Measurements from ENCODE around the gene CCRL2.
A peak's percentile ranks its signal among the peaks of the same experiment; 100 is the strongest.
"Not testable (repeated sequence)": the region's sequence is repeated elsewhere in the genome, so short reads cannot be mapped to it uniquely, and the experiment has no call there.

Gene CCRL2

DNA sequence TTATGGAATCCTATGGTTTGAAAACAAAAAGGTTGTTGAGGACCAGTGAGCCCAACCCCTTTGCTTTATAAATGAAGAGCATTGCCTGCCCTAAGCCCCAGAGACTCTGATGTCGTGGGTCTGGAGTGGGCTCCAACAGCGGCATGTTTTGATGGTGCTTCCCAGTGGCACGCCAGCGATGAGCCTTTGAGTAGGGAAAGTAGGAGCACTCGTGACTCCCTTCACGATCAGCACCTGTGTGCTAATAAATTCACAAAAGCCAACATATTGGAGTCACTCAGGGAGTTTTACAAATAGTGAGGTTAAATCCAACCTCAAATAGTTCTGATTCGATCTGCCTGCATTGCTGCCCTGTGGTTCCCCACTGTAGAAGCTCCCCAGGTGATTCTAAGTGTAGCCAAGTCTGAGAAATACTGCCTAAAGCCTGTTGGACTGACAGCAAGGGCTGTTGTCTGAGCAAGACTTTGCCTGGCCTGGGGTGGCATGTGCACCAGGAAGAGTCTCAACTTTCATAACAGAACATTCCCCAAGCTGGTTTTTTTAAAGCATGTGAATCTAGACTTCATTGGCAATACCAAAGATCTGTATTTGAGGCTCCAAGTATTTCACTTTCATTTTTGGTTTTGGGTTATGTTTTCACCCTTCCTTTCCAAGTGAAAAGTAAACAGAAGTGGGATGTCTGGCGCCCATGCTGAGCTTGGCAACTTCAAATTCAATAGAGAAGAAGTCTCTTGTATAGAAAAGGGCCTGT is 26.4 kb upstream of the CCRL2 start:
- no peak for DNase-seq

GRCh38 chr3:46381625-46382024 is 25.4 kb upstream of the CCRL2 start:
- DNase-seq = no peak

GRCh38 chr3:46383211-46383950 is 23.7 kb upstream of the CCRL2 start:
- no peak for DNase-seq

- no peak for DNase-seq
These were observed 23.1 kb upstream of the CCRL2 start for GRCh38 chr3:46383951-46384330.

DNA sequence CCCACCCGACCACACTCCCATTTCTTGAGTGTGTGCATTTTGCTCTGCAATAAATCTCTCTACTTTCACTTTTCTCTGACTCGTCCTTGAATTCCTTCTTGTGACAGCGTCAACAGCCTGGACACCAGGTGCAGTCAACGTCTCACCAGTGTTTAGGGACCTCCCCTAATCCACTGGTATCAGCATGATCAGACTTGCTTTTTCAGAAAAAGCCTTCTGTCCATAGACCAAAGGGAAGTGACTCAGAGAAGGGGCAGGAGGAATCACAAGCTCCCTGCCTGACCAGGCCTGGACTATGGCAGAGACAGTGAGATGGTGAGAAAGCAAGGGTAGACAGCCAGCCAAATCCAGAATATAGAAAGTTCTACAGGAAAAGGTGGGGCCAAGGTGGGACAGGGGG is 20.9 kb upstream of the CCRL2 start:
- DNase-seq = no peak

- not testable (repeated sequence) for DNase-seq
These were observed 18.2 kb upstream of the CCRL2 start for GRCh38 chr3:46388847-46389246.

DNA sequence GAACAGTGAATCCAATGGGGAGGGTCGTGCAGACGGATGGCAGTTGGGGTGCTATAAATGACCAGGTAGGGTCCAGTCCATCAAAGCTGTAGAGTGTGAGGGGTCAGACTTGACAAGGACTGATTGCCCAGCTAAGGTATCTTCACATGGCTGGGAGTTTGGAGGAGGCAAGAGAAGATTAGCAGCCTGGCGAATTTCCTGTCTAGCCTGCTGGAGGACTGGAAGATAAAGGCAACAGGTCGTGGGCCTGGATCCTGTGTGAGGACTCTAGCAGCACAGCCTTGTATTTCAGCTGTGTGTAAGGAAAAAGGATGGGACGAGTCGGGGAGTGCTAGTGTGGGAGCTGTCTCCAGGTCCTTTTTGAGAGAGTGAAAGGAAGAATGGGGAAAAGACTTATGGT is 17.8 kb upstream of the CCRL2 start:
- no peak for DNase-seq

DNA sequence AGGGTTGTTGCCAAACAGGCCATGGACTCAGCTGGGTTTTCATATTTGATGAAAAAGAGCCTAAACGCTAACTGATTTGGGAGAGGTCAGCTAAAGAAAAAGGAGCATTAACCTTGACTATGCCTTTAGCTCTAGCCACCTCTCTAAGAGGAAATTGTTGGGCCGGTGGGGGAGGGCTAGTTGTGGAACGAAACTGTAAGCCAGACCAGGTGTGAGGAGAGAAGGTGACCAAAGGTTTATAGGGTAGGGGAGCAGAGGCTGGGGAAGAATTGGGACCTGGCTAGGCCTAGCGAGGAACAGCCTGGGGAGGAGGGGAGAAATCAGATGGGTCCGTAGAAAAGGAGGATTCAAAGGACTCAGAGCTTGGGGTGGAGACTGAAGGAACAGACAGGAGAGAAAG is 15.5 kb upstream of the CCRL2 start:
- not testable (repeated sequence) for DNase-seq

DNA sequence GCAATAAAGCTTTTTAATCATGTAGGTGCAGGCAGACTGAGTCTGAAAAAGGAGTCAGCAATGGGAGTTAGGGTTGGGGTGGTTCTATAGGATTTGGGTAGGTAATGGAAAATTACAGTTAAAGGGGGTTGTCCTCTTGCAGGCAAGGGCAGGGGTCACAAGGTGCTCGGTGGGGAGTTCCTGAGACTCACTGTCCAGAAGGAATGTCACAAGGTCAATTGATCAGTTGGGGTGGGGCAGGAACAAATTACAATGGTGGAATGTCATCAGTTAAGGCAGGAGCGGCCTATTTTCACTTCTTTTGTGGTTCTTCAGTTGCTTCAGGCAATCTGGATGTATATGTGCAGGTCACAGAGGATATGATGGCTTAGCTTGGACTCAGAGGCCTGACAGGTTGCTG is 14.0 kb upstream of the CCRL2 start:
- no peak for DNase-seq

DNA sequence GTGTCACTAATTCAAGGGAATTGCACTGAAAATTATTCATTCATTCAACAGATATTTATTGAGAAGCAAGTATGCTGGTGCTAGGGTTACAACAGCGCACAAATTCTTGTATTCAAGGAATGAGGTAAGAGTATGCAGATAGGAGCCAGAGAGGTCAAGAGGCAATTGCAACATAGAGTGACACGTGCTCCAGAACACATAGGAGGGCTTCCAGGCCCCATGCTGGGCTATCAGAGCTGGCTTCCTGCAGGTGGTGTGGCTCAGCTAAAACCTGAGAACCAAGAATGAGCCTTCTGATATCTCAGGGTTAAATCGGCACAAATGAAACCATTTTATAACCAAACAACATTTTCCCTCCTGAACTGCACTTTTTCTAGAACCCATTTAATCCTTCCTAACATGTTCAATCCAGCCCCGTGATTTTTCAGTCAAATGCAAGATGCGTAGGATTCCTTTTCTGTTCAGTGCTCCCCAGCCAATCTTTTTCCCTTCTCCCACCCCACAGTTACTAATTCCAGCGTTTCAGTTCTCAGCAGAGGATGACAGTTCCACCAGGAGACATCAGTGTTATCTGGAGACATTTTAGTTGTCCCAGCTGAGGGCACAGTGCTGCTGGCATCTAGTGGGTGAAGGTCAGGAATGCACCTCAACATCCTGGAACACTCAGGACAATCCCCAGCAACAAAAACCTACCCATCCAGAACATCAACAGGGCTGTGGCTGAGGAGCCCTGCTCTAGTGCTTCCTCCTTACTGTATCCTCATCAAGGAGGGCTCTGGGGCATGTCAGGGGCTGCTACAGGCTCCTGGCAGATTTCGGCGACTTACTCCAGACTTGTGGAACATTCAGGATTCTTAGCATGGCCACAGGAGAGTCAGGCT is 13.3 kb upstream of the CCRL2 start:
- no peak for DNase-seq

- DNase-seq = no peak
These were observed 11.8 kb upstream of the CCRL2 start for GRCh38 chr3:46395210-46395661.

GRCh38 chr3:46395766-46396530 is 11.1 kb upstream of the CCRL2 start:
- no peak for DNase-seq

- no peak for DNase-seq
These were observed 9.9 kb upstream of the CCRL2 start for GRCh38 chr3:46397111-46397510.

DNA sequence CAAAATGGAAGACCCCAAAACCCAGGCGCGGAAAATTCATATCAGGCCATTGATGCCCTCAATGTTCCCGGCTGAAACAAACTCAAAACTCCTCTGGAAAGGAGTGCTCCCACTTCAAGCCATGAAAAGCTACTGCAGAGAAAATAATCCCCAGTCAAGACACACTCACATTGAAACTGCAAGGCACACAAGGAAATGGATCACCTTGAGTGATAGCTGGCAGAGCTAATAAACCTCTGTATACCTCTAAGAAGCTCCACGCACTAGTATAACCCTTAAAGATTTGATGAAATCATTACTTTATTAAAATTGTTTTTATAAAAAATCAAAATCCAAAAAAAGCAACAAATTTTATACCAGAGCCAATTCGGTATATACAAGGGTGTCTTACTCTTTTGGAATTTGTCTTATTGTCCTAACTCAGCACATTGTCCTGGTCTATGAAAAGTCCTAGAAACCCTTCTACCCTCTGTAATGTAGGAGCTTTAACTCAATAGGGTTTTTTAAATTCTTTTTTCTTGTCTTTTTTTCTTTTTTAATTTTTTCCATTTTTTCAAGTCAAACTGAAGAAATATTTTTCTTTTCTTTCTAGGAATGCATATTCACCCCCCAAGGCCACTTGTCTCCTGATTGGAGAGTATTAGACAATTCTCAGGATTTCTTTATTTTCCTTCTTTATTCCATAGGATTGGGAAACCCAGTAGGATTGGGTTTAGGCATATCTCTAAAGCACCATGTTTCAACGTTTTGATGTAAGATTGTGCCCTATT is 8.7 kb upstream of the CCRL2 start:
- DNase-seq = no peak

GRCh38 chr3:46399098-46399497 is 8.0 kb upstream of the CCRL2 start:
- no peak for DNase-seq

DNA sequence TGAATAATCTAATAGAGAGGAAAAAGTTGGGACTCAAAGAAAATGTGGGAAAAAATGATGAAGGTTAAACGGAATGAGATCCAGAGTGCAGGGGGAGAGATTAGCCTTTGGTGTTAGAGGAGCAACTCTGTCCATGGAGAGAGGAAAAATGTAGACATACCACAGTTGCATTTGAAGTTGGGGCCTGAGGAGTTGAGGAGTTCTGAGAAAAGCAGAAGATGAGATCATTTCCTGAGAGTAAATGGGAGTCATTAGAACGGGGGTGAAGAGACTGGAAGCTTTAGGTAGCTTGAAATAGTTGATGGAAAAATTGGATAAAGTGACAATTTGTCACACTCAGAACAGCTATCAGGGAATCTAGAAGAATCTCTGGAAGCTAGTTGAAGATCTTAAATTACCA is 7.5 kb upstream of the CCRL2 start:
- DNase-seq = peak; percentile 21

- DNase-seq = peak; percentile 88
These were observed 6.9 kb upstream of the CCRL2 start for GRCh38 chr3:46400000-46400734.

- no peak for DNase-seq
These were observed 6.2 kb upstream of the CCRL2 start for GRCh38 chr3:46400846-46401245.

GRCh38 chr3:46401579-46401978 is 5.5 kb upstream of the CCRL2 start:
- DNase-seq = no peak

- DNase-seq = not testable (repeated sequence)
These were observed 4.2 kb upstream of the CCRL2 start for GRCh38 chr3:46402902-46403301.

Measured in fibroblast of upper back skin (primary cell).